B cell (primary cell): Measurements from ENCODE around the gene DGKA.

ENCODE experiments used
- CTCF ChIP-seq: fragments of 200-600 bp; IDR thresholded peaks from one replicate; pipeline ENCODE4 v1.8.0; 2022; ENCODE audit warnings: antibody characterized with exemption, mild to moderate bottlenecking
- EZH2 ChIP-seq: IDR thresholded peaks from 2 replicates; pipeline ENCODE4 v1.6.1; 2012; ENCODE audit warnings: borderline replicate concordance, low read depth, mild to moderate bottlenecking, moderate library complexity, low read length; ENCODE audit not compliant: insufficient read depth, poor library complexity, severe bottlenecking

- no peak for TF ChIP-seq CTCF
- no peak for TF ChIP-seq EZH2
Measured at GRCh38 chr12:55885113-55885512, 45.8 kb upstream of the DGKA start.
